HG03196 (cell line): Measurements from ENCODE around the gene FCN1.
"Not testable (repeated sequence)": the region's sequence is repeated elsewhere in the genome, so short reads cannot be mapped to it uniquely, and the experiment has no call there.

Source experiments
- ATAC-seq: cut with Tn5 transposase; IDR thresholded peaks from one replicate; pipeline ENCODE4 v1.9.1; 2021; ENCODE audit not compliant: unreplicated experiment

Gene FCN1

DNA sequence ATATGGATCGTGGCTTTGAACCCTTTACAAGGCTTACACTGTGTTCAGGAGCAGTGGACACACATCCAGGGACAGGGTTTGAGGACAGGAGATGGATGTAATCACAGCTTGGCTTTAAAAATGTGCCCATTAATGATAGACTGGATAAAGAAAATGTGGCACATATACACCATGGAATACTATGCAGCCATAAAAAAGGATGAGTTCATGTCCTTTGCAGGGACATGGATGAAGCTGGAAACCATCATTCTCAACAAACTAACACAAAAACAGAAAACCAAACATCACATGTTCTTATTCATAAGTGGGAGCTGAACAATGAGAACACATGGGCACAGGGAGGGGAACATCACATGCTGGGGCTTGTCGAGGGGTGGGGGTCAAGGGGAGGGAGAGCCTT, 60.3 kb downstream of the FCN1 start:
- ATAC-seq = not testable (repeated sequence)

DNA sequence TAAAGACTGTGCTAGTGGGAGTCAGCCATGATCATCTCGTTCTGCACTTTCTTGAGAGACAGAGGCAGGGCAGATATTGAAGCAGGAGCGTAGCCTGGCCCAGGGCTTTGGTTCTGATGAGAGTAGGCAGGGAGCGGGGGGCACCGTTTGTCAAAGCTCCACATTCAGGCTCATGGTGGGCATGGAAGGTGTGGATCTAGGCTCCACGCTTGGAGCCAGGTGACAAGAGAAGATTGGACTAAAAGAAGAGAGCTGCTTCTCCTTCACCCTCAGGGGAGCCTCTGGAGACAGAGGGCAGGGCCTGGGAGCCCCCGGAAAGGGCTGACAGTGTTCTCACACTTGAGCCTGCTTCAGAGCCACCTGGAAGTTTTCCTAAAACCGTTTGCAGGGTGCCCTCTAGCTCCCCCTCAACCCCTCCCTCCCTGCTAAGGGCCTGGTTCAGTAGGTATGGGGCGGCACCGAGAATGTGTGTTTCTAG, 61.8 kb downstream of the FCN1 start:
- ATAC-seq = no peak
